Naive thymus-derived CD8-positive, alpha-beta T cell (primary cell): Measurements from ENCODE around the gene OR2B3. TPM values are rescaled to one million over a fixed set of nuclear protein-coding genes. Genes with fewer than 3 reads are reported as not detected.
A peak's percentile ranks its signal among the peaks of the same experiment; 100 is the strongest.
"Not testable (repeated sequence)": the region's sequence is repeated elsewhere in the genome, so short reads cannot be mapped to it uniquely, and the experiment has no call there.

Experiments
- ATAC-seq, 2 donors: fragments of 150-1000 bp; cut with Tn5 transposase in 1 of 2; sonication (Bioruptor Pico), chemical (Tn5 transposase) in 1 of 2; 1 replicate in 1 of 2; 2 replicates in 1 of 2; pipeline ENCODE4 v1.10.0; 2021; ENCODE audit warnings: mild to moderate bottlenecking in 2 of 2, moderate library complexity in 2 of 2
- POLR2A ChIA-PET: fragments of 350-600 bp; sonication (Branson Sonifier 250); formaldehyde crosslinking; loops from one replicate; lab custom pipeline; 2021; ENCODE audit warnings: antibody characterized with exemption; lab: Charles Lee
- DNase-seq, 10 donors: peaks; one replicate each; pipeline versions ENCODE4 v3.0.0 to v3.0.0-alpha.2; 2020 to 2022
- H3K27ac Mint-ChIP-seq, 10 donors: one replicate each; pipeline ENCODE4 v1.8.0; 2020 to 2022; ENCODE audit warnings: mild to moderate bottlenecking in 10 of 10, mixed read lengths in 10 of 10, moderate library complexity in 4 of 10, inconsistent platforms in 1 of 10
- H3K27me3 Mint-ChIP-seq, 5 donors: one replicate each; pipeline ENCODE4 v1.8.0; 2021 to 2022; ENCODE audit warnings: mixed read lengths in 5 of 5
- H3K36me3 Mint-ChIP-seq, 3 donors: one replicate each; pipeline ENCODE4 v1.8.0; 2020 to 2022; ENCODE audit warnings: mixed read lengths in 3 of 3, mild to moderate bottlenecking in 2 of 3, inconsistent platforms in 1 of 3
- H3K4me1 Mint-ChIP-seq, 4 donors: one replicate each; pipeline ENCODE4 v1.8.0; 2021 to 2022; ENCODE audit warnings: mixed read lengths in 4 of 4
- H3K4me3 Mint-ChIP-seq, 10 donors: one replicate each; pipeline ENCODE4 v1.8.0; 2020 to 2022; ENCODE audit warnings: mild to moderate bottlenecking in 10 of 10, mixed read lengths in 10 of 10, moderate library complexity in 6 of 10, inconsistent platforms in 1 of 10
- H3K9me3 Mint-ChIP-seq, 9 donors: one replicate each; pipeline ENCODE4 v1.8.0; 2020 to 2022; ENCODE audit warnings: mixed read lengths in 9 of 9, mild to moderate bottlenecking in 3 of 9, inconsistent platforms in 1 of 9, moderate library complexity in 1 of 9
- polyA plus RNA-seq, 3 donors: library from polyadenylated mRNA; unstranded; fragments of 300-500 nt; fragmentation: Illumina TruSeq; gene quantifications; one replicate each; pipeline ENCODE4 v1.2.3, GENCODE V29; 2021
- total RNA-seq, 8 experiments: library from RNA in 2 of 8; stranded (reverse) in 2 of 8; gene quantifications; one replicate each; pipeline ENCODE4 v1.2.3 and lab custom pipeline; 2021 to 2026

The OR2B3 gene
- total RNA-seq = not detected
- polyA plus RNA-seq = not detected
- 0 reads per million in 6 experiments for total RNA-seq (lab: John Stamatoyannopoulos, UW)

- no peaks in the 10 kb centered on the region for H3K4me1 Mint-ChIP-seq
- DNase-seq (no peak), ATAC-seq (no peak)
- H3K27ac Mint-ChIP-seq = no peak within 1 kb of the TSS
- H3K27me3 Mint-ChIP-seq = peaks cover 24 to 63% (median 24%) of the 10 kb centered on the region in 5 donors
- no peaks in the 10 kb centered on the region for H3K9me3 Mint-ChIP-seq
- POLR2A ChIA-PET = no interaction called here
- no peak within 1 kb of the TSS for H3K4me3 Mint-ChIP-seq
- H3K36me3 Mint-ChIP-seq = no peaks in the 10 kb centered on the region
Observed at GRCh38 chr6:29087213-29087612, at the start of gene OR2B3. Gene OR2B3 (minus strand): TSS chr6:29087313. CDS start chr6:29087248, 65 bp downstream.

- peaks cover 26 to 54% (median 32%) of the 10 kb centered on the region in 5 donors for H3K27me3 Mint-ChIP-seq
- POLR2A ChIA-PET = no interaction called here
- no peak for ATAC-seq
- no peaks in the 10 kb centered on the region for H3K9me3 Mint-ChIP-seq
- no peak overlapping the region for H3K27ac Mint-ChIP-seq
- H3K36me3 Mint-ChIP-seq = no peaks in the 10 kb centered on the region
- H3K4me3 Mint-ChIP-seq = no peak overlapping the region
- H3K4me1 Mint-ChIP-seq = no peaks in the 10 kb centered on the region
- DNase-seq = no peak
Observed at GRCh38 chr6:29131691-29132090, 44.6 kb upstream of the OR2B3 start.

GRCh38 chr6:29130644-29131043 lies 43.5 kb upstream of the OR2B3 start:
- Mint-ChIP-seq H3K27me3 (peaks cover 29 to 62% (median 33%) of the 10 kb centered on the region in 5 donors), H3K4me1 (no peaks in the 10 kb centered on the region), H3K9me3 (no peaks in the 10 kb centered on the region), H3K4me3 (no peak overlapping the region), H3K36me3 (no peaks in the 10 kb centered on the region), H3K27ac (no peak overlapping the region)
- POLR2A ChIA-PET = no interaction called here
- DNase-seq (no peak), ATAC-seq (no peak)

GRCh38 chr6:29129326-29130012 lies 42.4 kb upstream of the OR2B3 start:
- no peak for ATAC-seq
- peak in 1 of 10 donors; percentile 55 for DNase-seq
- H3K36me3 Mint-ChIP-seq = no peaks in the 10 kb centered on the region
- H3K27ac Mint-ChIP-seq = no peak overlapping the region
- peaks cover 24 to 57% (median 31%) of the 10 kb centered on the region in 5 donors for H3K27me3 Mint-ChIP-seq
- POLR2A ChIA-PET = no interaction called here
- no peaks in the 10 kb centered on the region for H3K4me1 Mint-ChIP-seq
- no peaks in the 10 kb centered on the region for H3K9me3 Mint-ChIP-seq
- no peak overlapping the region for H3K4me3 Mint-ChIP-seq

- peaks cover 12 to 58% (median 37%) of the 10 kb centered on the region in 5 donors for H3K27me3 Mint-ChIP-seq
- POLR2A ChIA-PET, H3K9me3 Mint-ChIP-seq, ATAC-seq, H3K36me3 Mint-ChIP-seq, DNase-seq, H3K4me3 Mint-ChIP-seq, H3K27ac Mint-ChIP-seq, H3K4me1 Mint-ChIP-seq: not testable (repeated sequence)
Observed at GRCh38 chr6:29114964-29115363, 27.9 kb upstream of the OR2B3 start.

- POLR2A ChIA-PET = no interaction called here
- peaks cover 13 to 45% (median 21%) of the 10 kb centered on the region in 5 donors for H3K27me3 Mint-ChIP-seq
- no peak for DNase-seq
- H3K9me3 Mint-ChIP-seq = no peaks in the 10 kb centered on the region
- no peak overlapping the region for H3K4me3 Mint-ChIP-seq
- no peak overlapping the region for H3K27ac Mint-ChIP-seq
- no peaks in the 10 kb centered on the region for H3K36me3 Mint-ChIP-seq
- H3K4me1 Mint-ChIP-seq = no peaks in the 10 kb centered on the region
- no peak for ATAC-seq
Observed at GRCh38 chr6:29112135-29112534, 25.0 kb upstream of the OR2B3 start.

- ATAC-seq (no peak), DNase-seq (no peak)
- H3K36me3 Mint-ChIP-seq = no peaks in the 10 kb centered on the region
- H3K9me3 Mint-ChIP-seq = no peaks in the 10 kb centered on the region
- H3K27ac Mint-ChIP-seq = no peak within 1 kb of the TSS
- H3K27me3 Mint-ChIP-seq = peaks cover 30 to 48% (median 33%) of the 10 kb centered on the region in 5 donors
- no peaks in the 10 kb centered on the region for H3K4me1 Mint-ChIP-seq
- POLR2A ChIA-PET = no interaction called here
- no peak within 1 kb of the TSS for H3K4me3 Mint-ChIP-seq
Observed at GRCh38 chr6:29107758-29108157, 20.6 kb upstream of the OR2B3 start, which contains the start of gene OR2J3. Gene OR2J3 (plus strand): TSS chr6:29108058. CDS start chr6:29111891, 3,833 bp downstream.

GRCh38 chr6:29099190-29099589 lies 12.1 kb upstream of the OR2B3 start, which contains the start of gene OR2J1:
Gene OR2J1 (plus strand): TSS chr6:29099490. CDS start chr6:29100943, 1,453 bp downstream.
- POLR2A ChIA-PET = no interaction called here
- H3K27me3 Mint-ChIP-seq = peaks cover 17 to 53% (median 28%) of the 10 kb centered on the region in 5 donors
- no peak within 1 kb of the TSS for H3K27ac Mint-ChIP-seq
- H3K4me1 Mint-ChIP-seq = no peaks in the 10 kb centered on the region
- no peak for DNase-seq
- H3K4me3 Mint-ChIP-seq = no peak within 1 kb of the TSS
- H3K36me3 Mint-ChIP-seq = no peaks in the 10 kb centered on the region
- no peak for ATAC-seq
- no peaks in the 10 kb centered on the region for H3K9me3 Mint-ChIP-seq

- peaks cover 0 to 3% (median 0%) of the 10 kb centered on the region in 9 donors for H3K9me3 Mint-ChIP-seq
- H3K4me3 Mint-ChIP-seq = no peak overlapping the region
- no peak overlapping the region for H3K27ac Mint-ChIP-seq
- DNase-seq (no peak), ATAC-seq (no peak)
- no peaks in the 10 kb centered on the region for H3K4me1 Mint-ChIP-seq
- H3K27me3 Mint-ChIP-seq = peaks cover 11 to 46% (median 24%) of the 10 kb centered on the region in 5 donors
- H3K36me3 Mint-ChIP-seq = no peaks in the 10 kb centered on the region
- POLR2A ChIA-PET = no interaction called here
Observed at GRCh38 chr6:29097803-29098202, 10.7 kb upstream of the OR2B3 start.

GRCh38 chr6:29092957-29093356 lies 5.8 kb upstream of the OR2B3 start:
- Mint-ChIP-seq H3K4me3 (no peak overlapping the region), H3K4me1 (no peaks in the 10 kb centered on the region), H3K9me3 (peaks cover 0 to 4% (median 0%) of the 10 kb centered on the region in 9 donors), H3K27me3 (peaks cover 17 to 69% (median 29%) of the 10 kb centered on the region in 5 donors), H3K27ac (no peak overlapping the region), H3K36me3 (no peaks in the 10 kb centered on the region)
- ATAC-seq (no peak), DNase-seq (no peak)
- POLR2A ChIA-PET = no interaction called here

GRCh38 chr6:29082457-29082856 lies 4.7 kb downstream of the OR2B3 start:
- H3K36me3 Mint-ChIP-seq = no peaks in the 10 kb centered on the region
- POLR2A ChIA-PET = no interaction called here
- no peak for DNase-seq

GRCh38 chr6:29081312-29081711 lies 5.8 kb downstream of the OR2B3 start:
- H3K36me3 Mint-ChIP-seq = no peaks in the 10 kb centered on the region
- POLR2A ChIA-PET = no interaction called here
- ATAC-seq (no peak), DNase-seq (no peak)
- no peak overlapping the region for H3K27ac Mint-ChIP-seq
- H3K4me1 Mint-ChIP-seq = peaks cover 0 to 3% (median 1%) of the 10 kb centered on the region in 4 donors
- peaks cover 5 to 16% (median 7%) of the 10 kb centered on the region in 5 donors for H3K27me3 Mint-ChIP-seq
- no peak overlapping the region for H3K4me3 Mint-ChIP-seq
- H3K9me3 Mint-ChIP-seq = no peaks in the 10 kb centered on the region

More at GRCh38 chr6:29082457-29082856, 4.7 kb downstream of the OR2B3 start:
- Mint-ChIP-seq H3K9me3 (no peaks in the 10 kb centered on the region), H3K27me3 (peaks cover 7 to 26% (median 10%) of the 10 kb centered on the region in 5 donors), H3K4me1 (peaks cover 0 to 3% (median 1%) of the 10 kb centered on the region in 4 donors), H3K27ac (no peak overlapping the region), H3K4me3 (no peak overlapping the region)
- no peak for ATAC-seq

- Mint-ChIP-seq H3K9me3 (no peaks in the 10 kb centered on the region), H3K36me3 (no peaks in the 10 kb centered on the region), H3K27me3 (peaks cover 5 to 11% (median 11%) of the 10 kb centered on the region in 5 donors)
Observed at GRCh38 chr6:29079203-29079602, 7.9 kb downstream of the OR2B3 start.

More at GRCh38 chr6:29079203-29079602, 7.9 kb downstream of the OR2B3 start:
- ATAC-seq = no peak
- Mint-ChIP-seq H3K4me1 (peaks cover 0 to 3% (median 1%) of the 10 kb centered on the region in 4 donors), H3K4me3 (no peak overlapping the region), H3K27ac (no peak overlapping the region)
- no peak for DNase-seq
- POLR2A ChIA-PET = no interaction called here
